ENCODE measurements around the gene PPTC7.
"Not testable (repeated sequence)": the region's sequence is repeated elsewhere in the genome, so short reads cannot be mapped to it uniquely, and the experiment has no call there.

Gene PPTC7

DNA sequence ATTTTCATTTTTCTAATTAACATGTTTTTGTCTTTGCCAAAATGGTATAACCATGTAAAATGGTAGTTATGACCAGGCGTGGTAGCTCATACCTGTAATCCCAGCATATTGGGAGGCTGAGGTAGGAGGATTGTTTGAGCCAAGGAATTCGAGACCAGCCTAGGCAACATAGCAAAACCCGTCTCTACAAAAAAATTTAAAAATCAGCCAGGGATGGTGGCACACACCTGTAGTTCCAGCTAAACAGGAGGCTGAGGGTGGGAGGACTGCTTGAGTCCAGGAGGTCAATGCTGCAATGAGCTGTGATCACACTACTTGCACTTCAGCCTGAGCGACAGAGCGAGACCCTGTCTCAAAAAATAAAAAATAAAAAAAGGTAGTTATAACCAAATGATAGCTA is 23.1 kb downstream of the PPTC7 start:
- DNase-seq: no peak

DNA sequence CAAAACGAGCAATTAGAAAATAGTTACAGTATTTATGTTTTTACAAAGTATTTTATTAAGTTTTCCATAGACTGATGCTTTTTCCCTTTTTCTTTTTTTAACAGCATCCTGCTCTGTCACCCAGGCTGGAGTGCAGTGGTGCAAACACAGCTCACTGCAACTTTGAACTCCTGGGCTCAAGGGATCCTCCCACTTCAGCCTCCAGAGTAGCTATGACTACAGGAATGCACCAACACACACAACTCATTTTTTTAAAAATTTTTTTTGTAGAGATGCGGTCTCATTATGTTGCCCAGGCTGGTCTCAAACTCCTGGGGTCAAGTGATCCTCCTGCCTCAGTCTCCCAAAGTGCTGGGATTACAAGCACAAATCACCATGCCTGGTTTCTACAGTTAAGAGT is 24.2 kb downstream of the PPTC7 start:
- DNase-seq: not testable (repeated sequence)

DNA sequence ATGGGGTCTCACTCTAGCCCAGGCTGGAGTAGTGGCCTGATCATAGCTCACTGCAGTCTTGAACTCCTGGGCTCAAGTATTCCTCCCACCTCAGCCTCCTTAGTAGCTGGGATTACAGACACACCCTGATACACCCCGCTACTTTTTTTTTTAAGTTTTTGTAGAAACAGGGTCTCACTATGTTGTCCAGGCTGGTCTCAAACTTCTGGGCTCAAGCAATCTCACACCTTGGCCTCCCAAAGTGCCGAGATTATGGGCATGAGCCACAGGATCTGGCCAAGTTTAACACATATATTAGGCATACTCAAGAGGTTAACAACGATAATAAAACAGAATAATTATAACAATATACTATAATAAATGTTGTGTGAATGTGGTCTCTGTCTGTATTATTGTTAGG is 25.8 kb downstream of the PPTC7 start:
- DNase-seq: no peak

DNA sequence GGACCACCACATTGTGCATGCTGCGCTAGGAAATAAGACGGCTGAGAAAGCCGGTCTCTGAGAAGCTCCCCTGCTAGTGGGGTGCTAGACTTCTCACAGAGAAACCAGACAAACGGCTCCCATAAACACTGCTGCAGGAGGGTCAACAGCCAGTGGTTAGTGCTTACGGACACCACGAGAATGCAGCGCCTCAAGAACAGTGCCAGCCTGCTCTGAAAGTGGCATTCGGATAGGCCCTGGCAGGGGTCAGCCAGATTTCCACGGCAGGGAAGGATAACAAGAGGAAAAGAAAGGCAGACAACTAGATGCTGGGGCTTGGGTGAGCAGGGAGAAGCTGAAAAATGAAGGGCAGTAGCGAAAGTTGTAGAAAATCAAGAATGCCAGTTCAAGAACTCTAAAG is 26.4 kb downstream of the PPTC7 start:
- DNase-seq: no peak

DNA sequence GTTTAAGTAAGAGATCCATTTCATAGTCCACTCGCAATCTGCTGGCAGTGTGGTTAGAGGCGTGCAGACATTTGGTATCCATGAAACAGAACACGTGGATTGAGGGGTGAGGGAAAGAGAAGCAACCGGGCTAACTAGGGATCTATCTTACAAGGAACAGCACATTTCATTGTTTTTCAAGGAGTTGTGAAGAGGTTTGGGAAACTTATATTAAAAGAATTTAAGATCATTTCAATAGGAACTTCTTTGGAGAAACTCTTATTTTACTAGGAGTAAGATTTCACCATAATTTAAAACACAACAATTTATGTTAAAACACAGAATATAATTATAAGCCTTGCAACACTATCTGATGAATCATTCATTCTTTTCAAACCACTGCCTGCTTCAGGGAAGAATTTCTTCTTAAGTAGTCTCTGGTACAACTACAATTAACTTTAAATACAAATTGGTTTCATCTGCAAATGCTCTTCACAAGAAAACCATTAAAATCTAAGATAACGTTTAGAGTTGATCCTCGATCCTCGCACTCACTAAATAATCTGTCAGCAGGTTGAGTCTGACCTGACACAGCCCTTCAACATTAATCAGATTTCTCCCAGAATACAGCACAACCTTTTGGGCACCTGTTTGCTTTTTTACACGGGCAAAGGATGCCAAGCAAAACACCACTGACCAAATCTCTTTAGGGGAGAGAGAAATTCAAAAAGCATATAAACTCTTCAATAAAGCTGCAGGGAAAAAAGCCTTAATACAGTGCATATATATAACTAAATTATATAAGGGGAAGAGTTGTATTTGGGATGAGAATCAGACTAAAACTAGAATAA is 27.3 kb downstream of the PPTC7 start:
- DNase-seq: no peak

DNA sequence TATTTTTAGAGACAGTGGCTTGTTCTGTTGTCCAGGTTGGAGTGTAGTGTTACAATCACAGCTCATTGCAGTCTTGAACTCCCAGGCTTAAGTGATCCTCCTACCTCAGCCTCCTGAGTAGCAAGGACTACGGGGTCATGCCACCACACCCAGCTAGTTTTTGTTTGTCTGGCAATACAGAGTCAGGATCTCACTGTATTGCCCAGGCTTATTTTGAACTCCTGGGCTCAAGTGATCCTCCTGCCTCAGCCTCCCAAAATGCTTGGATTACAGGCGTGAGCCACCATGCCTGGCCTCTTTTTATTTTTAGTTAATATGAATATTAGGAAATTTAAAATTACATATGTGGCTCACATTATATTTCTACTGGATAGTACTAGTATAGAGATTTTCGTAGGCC is 28.9 kb downstream of the PPTC7 start:
- no peak for DNase-seq

DNA sequence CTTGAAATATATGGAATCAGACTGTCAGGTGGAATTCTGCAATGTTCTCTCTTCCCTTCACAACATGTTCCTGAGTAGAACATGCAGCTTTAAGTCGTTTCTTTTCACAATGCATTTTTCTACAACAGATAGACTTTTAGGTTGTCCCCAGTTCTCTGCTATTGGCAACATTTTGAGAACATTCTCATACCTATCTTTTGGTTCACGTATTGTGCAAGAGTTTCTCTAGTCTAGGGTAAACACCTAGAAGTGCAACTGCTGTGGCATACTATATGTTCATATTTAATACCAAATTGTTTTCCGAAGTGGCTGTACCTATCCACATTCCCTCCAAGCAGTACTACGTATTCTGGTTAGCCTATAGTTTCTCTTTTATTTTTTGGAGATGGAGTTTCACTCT is 32.1 kb downstream of the PPTC7 start:
- no peak for DNase-seq

DNA sequence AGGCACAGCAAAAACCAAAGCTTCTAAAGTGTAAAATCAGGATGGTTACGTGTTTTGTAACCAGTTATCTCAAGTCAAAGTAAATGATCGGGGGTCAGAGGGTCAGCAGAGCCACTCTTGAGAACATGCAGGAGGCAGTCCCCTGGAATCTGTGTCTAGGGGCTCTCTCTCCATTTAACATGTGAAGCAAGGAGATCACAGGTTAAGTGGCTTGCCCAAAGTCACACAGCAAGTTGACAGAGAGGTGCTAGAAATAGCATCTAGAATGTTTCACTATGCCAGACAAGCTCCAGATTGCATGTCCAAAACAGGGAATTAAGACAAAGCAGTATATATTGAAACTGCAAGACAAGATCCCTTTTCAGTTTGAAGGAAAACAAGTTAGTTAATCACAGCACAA is 33.4 kb downstream of the PPTC7 start:
- DNase-seq: no peak

DNA sequence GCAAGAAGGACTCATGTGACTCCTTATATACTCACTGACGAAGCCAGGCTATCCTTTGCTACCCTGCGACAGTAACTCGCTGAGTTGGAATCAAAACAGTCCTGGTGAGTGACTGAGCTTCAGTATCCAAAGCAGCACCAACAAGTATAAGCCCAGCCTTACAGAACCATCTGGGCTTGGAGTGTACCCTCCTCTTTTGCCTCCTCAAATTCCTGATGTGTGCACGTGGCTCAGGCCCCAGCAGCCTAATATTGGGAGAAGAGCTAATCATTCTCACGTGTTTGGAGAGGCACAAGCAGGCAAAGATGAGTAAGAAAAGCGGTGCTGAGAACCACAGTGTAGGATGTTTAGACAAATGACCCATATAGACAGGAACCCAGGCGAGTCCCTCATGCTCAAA is 34.4 kb downstream of the PPTC7 start:
- DNase-seq: no peak

DNA sequence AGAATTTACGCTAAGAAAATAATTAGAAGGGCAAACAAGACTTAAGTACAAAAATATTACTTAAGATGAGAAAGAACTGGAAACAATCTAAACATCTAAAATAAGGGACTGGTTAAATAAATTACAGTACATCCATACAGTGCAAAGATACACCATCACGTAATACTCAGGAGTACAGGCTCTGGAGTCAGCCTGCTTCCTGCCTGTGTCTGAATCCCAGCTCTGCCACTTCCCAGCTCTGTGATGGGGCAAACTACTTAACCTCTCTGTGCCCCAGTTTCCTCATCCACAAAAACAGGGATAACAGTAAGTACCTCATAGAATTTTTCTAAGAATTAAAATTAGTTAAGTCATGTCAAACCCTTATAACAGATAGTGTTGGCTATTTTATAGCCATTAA is 36.0 kb downstream of the PPTC7 start:
- DNase-seq: no peak

DNA sequence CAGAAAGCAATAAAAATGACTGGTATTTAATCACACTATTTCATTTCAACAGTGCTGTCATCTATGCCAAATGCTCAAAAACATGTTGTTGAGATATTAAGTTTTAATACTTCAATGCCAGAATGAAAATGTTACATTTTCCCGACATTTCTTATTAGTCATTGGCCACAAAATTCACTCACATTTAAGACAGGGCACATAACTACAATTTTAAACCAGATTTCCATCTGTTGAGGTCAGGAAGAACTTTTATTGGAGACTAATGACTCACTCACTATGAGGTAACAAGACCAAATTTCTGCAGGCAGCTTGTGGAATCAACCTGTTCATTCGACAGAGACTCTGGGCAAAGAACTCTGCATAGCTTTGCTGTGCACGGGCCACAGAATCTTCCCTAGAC is 36.8 kb downstream of the PPTC7 start:
- DNase-seq: peak in 1 of 2 donors; percentile 14

DNA sequence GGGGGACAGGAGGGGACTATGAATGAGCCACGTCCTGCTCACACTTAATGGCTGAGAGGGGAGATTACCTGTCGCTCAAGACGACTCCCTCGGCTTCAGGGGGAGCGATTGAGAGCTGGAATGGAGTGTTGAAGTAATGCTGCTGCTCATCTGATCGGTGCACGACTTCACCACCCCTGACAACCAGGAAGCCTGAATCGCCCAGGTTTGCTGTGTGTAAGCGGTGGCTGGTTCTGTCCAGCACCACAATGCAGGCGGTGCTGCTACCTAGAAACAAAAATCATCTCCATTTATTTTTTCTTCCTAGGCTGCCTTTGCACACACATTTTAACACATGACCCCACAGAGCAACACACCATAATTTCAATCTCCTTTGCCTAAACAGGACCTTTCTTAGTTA is 37.3 kb downstream of the PPTC7 start:
- no peak for DNase-seq

DNA sequence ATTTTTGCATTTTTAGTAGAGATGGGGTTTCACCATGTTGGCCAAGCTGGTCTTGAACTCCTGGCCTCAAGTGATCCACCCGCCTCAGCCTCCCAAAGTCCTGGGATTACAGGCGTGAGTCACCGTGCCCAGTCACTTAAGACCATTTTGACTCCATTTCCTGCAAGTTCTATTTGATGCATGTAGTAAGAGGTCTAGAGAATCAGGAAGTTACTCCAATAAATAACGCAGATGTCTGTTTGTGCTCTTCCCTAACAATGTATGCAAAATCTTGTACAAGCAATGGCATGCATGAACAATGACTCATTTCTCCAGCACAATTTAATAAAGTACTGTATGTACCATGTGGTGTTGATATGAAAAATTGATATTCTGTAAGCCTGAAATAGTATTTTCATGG is 37.9 kb downstream of the PPTC7 start:
- DNase-seq: peak; percentile 67 to 77

DNA sequence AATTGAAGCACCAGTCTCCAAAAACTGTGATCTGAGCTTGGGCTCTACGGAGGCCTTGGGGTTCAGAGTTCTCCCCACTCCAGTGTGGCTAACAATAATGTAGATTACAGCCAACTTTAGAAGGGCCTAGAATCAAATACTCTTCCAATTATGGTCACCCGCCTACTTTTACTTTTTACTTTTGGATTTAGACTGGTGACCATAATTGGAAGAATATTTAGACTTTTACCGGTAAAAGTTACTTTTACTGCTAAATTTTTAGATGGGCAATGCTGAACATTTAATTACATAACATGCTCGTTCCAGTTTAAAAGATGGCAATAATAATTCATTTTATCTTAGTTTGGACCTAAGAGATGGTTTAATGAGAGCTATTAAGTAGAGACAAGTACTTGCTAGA is 39.2 kb downstream of the PPTC7 start:
- no peak for DNase-seq

DNA sequence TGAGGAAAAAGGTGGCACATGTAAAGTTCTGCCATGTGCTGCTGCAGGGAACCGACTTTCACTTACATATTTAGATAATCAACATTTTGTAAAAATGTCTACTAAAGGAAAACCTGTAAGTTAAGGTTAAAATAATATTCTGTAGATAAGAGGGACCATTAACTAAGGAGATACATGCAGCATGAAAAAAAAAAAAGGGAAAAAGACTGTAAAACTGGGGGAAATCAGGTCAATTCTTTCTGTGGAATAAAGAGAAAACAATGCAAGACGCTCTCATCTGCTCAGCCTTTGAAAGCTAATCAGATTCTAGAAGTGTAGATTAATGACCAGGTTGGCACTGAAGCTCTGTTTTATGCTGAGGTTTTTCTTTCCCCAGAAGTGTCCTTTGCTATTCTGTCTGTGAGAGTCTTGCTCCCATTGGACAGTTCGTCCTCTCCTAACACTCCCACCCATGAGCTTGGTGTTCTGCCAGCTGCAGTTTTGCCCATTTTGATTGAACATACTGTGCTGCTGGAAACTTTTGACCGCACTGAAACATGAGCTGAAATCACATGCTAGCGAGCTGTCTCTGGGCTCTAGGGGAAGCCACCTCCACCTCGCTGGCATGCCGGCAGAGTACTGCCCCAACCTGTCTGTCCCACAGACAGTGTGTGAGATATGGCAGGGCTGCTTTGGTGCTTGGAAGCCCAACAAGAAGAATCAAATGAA is 39.7 kb downstream of the PPTC7 start:
- DNase-seq: no peak

DNA sequence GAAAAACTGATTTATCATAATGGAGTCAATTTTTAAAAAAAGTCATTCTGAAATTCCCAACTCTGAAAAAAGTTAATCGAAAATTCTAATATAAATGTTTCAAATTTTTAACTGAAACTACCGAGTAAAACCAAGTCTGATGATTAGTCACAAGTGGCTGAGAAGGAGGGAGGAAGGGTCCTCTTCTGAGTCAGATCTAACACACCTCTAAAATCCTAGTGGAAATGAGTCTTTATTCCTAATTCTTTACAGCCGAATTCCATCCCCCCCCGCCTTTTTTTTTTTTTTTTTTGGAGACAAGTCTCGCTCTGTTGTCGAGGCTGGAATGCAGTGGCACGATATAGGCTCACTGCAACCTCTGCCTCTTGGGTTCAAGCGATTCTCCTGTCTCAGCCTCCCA is 43.1 kb downstream of the PPTC7 start:
- no peak for DNase-seq

DNA sequence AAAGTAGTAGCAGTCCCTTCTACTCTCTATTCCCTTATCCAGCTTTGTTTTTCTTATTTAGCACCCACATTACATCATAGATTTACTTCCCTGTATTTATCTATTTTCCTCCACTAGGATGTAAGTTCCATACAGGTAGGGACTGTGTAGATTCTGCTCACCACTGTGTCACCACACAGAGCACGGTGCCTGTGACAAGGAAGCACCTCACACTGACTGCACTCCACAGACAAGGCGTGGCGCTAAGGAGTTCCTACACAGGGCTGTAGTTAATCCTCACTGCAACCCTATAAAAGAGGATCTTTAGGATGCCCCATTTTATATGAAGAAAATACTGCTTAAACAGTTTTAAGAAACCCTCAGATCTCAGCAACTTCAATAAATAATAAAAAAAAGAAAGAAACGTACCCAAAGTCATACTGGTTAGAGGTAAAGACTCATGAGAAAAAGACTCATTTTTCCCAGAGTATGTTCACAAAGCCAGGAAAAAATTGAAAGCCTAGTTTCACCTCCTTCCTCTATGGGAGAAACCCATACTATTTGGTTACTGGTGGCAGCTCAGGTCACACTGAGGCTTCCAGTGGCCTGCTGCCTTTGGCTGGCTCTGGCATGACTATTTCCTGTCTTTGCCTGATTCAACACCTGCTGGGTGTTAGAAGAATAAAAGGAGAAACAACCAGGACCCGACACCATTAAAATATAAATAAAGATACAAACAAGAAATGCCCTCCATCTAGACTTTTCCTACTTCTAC is 44.1 kb downstream of the PPTC7 start:
- DNase-seq: no peak

DNA sequence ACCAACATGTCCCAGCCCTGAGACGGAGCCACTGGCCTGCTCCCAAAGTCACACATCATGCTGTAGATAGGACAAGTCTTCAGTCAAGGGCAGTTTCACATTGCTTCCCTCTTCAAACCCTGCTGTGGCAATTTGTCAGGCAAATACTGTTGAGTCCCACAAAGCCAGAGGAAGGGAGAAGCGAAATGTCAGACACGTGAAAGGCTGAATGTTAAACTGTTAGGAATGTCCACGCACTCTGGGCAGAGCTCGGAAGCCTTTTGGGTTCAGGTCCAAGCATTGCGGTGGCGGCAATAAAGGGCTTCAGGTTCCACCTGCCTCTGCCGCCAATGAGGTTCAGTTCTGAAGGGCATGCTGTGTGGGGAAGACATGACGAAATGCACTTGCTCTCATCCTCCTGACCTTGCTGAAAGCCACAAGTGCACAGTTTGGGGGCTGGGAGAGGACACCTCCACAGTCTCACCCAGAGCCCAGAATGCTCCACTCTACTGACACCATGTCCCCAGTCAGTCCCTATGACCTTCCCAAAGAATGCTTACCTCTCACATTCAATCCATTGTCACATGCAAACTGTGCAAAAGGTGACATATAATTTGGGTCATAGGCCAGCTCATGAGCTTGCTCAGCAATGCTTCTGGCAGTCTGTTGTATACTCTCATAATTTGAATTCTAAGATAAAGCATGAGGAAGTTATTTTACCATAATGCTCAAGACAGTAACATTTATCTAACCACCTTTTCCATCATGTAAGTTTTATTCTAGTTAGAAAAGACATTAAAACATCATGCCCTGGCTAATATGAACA is 45.3 kb downstream of the PPTC7 start:
- no peak for DNase-seq

DNA sequence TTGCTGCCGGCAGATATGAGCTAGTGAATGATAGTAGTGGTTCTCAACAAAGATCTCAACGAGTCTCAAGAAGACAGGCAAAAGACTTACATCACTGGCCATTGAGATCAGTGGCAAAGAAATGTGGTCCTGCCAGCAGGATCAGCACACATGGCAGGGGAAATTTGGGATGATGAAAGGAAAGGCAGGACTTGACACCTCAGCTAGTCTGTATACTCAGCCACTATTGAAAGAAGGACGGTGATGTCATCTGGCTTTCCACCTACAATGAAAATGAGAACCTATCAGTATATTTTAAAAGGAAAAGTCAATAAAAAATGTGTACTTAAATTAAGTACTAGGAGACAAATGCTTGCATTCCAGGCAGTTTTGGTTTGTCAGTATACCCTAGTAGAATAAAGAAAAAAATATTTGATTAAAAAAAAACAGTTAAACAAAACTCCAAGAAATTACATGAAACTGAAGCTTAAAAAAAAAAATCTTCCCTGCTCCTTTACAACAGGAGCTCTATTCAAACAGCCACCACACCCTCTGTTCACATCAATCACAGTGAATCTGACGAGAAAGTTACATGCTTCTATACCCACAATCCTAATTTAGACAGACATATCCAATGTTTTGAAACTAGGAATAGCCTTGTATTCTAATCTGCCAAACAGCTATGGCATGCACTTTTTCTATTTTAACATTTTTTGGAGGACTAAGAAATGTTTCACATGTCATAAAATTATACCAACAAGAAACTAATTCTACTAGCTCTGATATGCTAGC is 46.1 kb downstream of the PPTC7 start:
- peak in 1 of 2 donors; percentile 20 for DNase-seq

DNA sequence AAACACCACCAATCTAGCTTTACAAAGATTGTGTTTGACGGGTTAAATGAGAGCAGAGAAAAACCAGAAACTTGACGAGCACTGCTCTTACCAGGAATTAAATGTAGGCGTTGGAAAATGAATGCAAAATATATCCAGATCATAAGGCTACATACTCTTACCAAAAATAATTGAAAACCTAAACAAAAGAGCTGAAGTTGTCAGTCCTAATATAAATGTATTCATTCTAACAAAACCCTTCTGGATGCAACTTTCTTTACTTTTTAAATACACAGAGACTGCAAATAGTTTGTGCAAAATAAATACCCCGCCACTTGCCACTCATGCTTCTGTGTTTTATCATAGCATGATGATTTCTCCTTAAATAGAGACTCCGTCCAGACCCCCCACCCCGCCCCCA is 48.3 kb downstream of the PPTC7 start:
- DNase-seq: no peak

DNA sequence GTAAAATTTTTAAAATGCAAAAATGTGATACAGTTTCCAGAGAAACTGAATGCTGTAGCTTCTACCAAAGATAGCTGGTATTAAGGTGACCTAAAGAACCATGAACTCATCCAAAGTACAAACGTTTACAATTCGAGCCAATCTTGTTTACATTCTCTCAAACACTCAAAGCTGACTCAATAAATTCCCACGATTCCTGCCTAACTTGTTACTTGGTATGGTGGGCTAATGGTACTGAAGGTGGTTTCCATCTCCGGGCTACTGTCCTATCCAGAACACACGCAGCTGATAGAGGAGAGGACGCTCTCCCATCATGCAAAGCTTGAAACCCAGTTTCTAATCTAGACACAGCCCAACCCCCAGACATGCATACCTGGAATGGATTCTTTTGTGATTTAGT is 49.5 kb downstream of the PPTC7 start:
- DNase-seq: no peak

DNA sequence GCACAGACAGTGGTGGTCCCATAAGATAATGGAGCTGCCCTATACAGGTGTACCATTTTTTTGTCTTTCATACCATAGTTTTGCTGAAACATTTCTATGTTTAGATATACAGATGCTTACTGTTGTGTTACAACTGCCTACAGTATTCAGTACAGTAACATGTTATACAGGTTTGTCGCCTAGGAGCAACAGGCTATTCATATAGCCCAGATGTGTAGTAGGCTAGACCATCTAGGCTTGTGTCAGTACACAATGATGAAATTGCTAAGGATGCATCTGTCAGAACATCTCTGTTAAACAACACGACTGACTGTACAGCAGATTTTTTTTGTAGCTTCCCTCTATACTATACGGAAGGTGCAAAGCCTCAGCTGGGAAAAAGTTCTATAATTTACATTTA is 50.5 kb downstream of the PPTC7 start:
- DNase-seq: no peak

Data from inflammatory macrophage treated with lipopolysaccharide for 1 hour (primary cell).